Parathyroid adenoma (tissue), 2 donors: Measurements from ENCODE around the gene IQCH.

Source experiments
- H2AFZ ChIP-seq: fragments of 300-600 bp; sonication (generic); one replicate; pipeline ENCODE4 v1.7.0; 2017; ENCODE audit warnings: antibody characterized with exemption, mild to moderate bottlenecking
- H3K27ac ChIP-seq: fragments of 300-600 bp; sonication (generic); one replicate; pipeline ENCODE4 v1.7.0; 2017
- H3K27me3 ChIP-seq: fragments of 300-600 bp; sonication (generic); one replicate; pipeline ENCODE4 v1.7.0; 2017; ENCODE audit warnings: low read length; ENCODE audit not compliant: control insufficient read depth, insufficient read depth
- H3K36me3 ChIP-seq: fragments of 300-600 bp; sonication (generic); one replicate; pipeline ENCODE4 v1.7.0; 2017; ENCODE audit warnings: low read length; ENCODE audit not compliant: control insufficient read depth, insufficient read depth
- H3K4me1 ChIP-seq: fragments of 300-600 bp; sonication (generic); one replicate; pipeline ENCODE4 v1.7.0; 2017; ENCODE audit warnings: control low read depth
- H3K4me2 ChIP-seq: fragments of 300-600 bp; sonication (generic); one replicate; pipeline ENCODE4 v1.7.0; 2017; ENCODE audit warnings: low read length
- H3K4me3 ChIP-seq: fragments of 300-600 bp; sonication (generic); one replicate; pipeline ENCODE4 v1.7.0; 2017; ENCODE audit warnings: low read depth, low read length
- H3K79me2 ChIP-seq: fragments of 300-600 bp; sonication (generic); one replicate; pipeline ENCODE4 v1.7.0; 2017; ENCODE audit warnings: control low read depth
- H3K9ac ChIP-seq: fragments of 300-600 bp; sonication (generic); one replicate; pipeline ENCODE4 v1.7.0; 2017; ENCODE audit warnings: mild to moderate bottlenecking
- H3K9me3 ChIP-seq: fragments of 300-600 bp; sonication (generic); one replicate; pipeline ENCODE4 v1.7.0; 2017; ENCODE audit warnings: low read length; ENCODE audit not compliant: control insufficient read depth
- CTCF ChIP-seq: fragments of 300-600 bp; sonication (generic); IDR thresholded peaks from one replicate; pipeline ENCODE4 v1.7.0; 2017; ENCODE audit warnings: antibody characterized with exemption, mild to moderate bottlenecking
- donor health status: primary hyperparathyroidism.

Gene IQCH

GRCh38 chr15:67230504-67230903 lies 24.1 kb upstream of the IQCH start:
- Histone ChIP-seq H3K4me2 (no peak overlapping the region), H3K4me3 (no peak overlapping the region), H3K27me3 (no peaks in the 10 kb centered on the region), H3K79me2 (peaks cover 4% of the 10 kb centered on the region), H3K9ac (no peak overlapping the region), H3K36me3 (no peaks in the 10 kb centered on the region), H3K27ac (no peak overlapping the region), H3K4me1 (no peaks in the 10 kb centered on the region), H3K9me3 (no peaks in the 10 kb centered on the region), H2AFZ (no peak overlapping the region)
- no peak for TF ChIP-seq CTCF

- Histone ChIP-seq H3K4me1 (no peaks in the 10 kb centered on the region), H2AFZ (no peak overlapping the region), H3K27me3 (no peaks in the 10 kb centered on the region), H3K36me3 (no peaks in the 10 kb centered on the region), H3K4me3 (no peak overlapping the region), H3K4me2 (no peak overlapping the region), H3K9ac (no peak overlapping the region), H3K27ac (no peak overlapping the region), H3K9me3 (no peaks in the 10 kb centered on the region), H3K79me2 (peaks cover 4% of the 10 kb centered on the region)
- TF ChIP-seq CTCF = no peak
Observed at GRCh38 chr15:67232591-67232990, 22.0 kb upstream of the IQCH start.

- no peaks in the 10 kb centered on the region for H3K36me3 ChIP-seq
- H3K27me3 ChIP-seq = no peaks in the 10 kb centered on the region
- no peak overlapping the region for H3K4me3 ChIP-seq
- peak; percentile 21 for TF ChIP-seq CTCF
- no peak overlapping the region for H3K4me2 ChIP-seq
- H3K27ac ChIP-seq = no peak overlapping the region
- H3K4me1 ChIP-seq = no peaks in the 10 kb centered on the region
- peaks cover 2% of the 10 kb centered on the region for H3K79me2 ChIP-seq
- no peaks in the 10 kb centered on the region for H3K9me3 ChIP-seq
- no peak overlapping the region for H3K9ac ChIP-seq
- H2AFZ ChIP-seq = no peak overlapping the region
Observed at GRCh38 chr15:67240235-67241131, 14.1 kb upstream of the IQCH start.

GRCh38 chr15:67241132-67241855 lies 13.3 kb upstream of the IQCH start:
- no peak for TF ChIP-seq CTCF
- H3K27ac ChIP-seq = no peak overlapping the region

More at GRCh38 chr15:67241132-67241855, 13.3 kb upstream of the IQCH start:
- no peaks in the 10 kb centered on the region for H3K9me3 ChIP-seq
- no peak overlapping the region for H2AFZ ChIP-seq
- no peak overlapping the region for H3K9ac ChIP-seq
- no peaks in the 10 kb centered on the region for H3K27me3 ChIP-seq
- no peak overlapping the region for H3K4me2 ChIP-seq
- H3K4me1 ChIP-seq = no peaks in the 10 kb centered on the region
- peaks cover 2% of the 10 kb centered on the region for H3K79me2 ChIP-seq
- no peaks in the 10 kb centered on the region for H3K36me3 ChIP-seq
- H3K4me3 ChIP-seq = no peak overlapping the region
